ENCODE results near the gene KCNQ2. TPM values are rescaled to one million over a fixed set of nuclear protein-coding genes. Genes with fewer than 3 reads are reported as not detected.

KCNQ2 gene
- total RNA-seq, 1 experiment from 2014 or later = 0.38 TPM

DNA sequence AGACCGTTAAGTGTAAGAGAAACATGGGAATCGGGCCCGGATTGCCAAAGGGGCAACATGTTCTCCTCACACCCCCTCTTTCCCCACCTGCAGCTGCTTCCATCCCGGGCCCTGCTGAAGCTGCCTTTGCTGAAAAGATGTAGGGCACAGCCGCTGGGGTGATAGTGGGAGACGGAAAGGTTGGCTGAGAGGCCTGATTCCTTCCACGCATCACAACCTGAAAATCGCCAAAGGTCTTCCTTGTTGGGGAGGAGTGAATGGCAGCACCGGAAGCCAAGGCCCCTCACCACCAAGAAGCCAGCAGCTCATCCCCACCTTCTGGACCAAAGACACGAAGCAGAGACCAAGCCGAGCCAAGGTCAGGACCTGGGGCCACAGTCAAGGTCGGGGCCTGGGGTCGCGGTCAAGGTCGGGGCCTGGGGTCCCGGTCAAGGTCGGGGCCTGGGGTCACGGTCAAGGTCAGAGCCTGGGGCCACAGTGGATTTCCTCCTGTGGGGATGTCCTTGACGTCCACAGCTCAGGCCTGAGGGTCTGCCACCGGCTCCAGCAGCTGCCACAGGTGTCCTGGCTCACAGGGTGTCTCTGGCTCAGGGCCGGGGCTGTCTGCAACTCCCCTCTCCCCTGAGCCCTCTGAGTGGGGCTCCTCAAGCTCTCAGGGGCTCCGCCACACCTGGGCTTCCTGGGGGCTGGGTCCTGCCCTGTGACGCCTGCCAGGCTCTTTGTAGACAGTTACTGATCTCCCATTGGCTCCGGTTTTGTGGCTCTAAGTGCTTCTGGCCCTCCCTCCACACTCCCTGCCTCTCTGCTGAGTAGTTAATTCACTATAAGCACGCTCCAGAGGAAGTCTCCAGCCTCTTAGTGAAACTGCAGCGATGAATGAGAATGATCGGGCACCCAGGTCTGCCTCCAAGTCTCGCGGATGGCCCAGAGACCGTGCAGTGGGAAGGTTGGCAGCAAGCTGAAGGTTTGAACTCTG, 105.8 kb downstream of the KCNQ2 start:
- no peaks in the 10 kb centered on the region for H3K36me3 Mint-ChIP-seq (ENCODE audit: insufficient read depth, unreplicated experiment)
- intact Hi-C loops (cut with micrococcal nuclease; ENCODE audit: unreplicated experiment) = no loop called here
- no peak overlapping the region for H3K4me3 Mint-ChIP-seq (ENCODE audit: low read depth, unreplicated experiment)
- H3K27ac Mint-ChIP-seq (ENCODE audit: unreplicated experiment) = no peak overlapping the region
- DNase-seq = no peak
- CTCF ChIA-PET = no interaction called here
- no peaks in the 10 kb centered on the region for H3K4me1 Mint-ChIP-seq (ENCODE audit: low read depth, unreplicated experiment)
- peaks cover 100% of the 10 kb centered on the region for H3K27me3 Mint-ChIP-seq (ENCODE audit: unreplicated experiment)
- TF ChIP-seq, protein P1, sequence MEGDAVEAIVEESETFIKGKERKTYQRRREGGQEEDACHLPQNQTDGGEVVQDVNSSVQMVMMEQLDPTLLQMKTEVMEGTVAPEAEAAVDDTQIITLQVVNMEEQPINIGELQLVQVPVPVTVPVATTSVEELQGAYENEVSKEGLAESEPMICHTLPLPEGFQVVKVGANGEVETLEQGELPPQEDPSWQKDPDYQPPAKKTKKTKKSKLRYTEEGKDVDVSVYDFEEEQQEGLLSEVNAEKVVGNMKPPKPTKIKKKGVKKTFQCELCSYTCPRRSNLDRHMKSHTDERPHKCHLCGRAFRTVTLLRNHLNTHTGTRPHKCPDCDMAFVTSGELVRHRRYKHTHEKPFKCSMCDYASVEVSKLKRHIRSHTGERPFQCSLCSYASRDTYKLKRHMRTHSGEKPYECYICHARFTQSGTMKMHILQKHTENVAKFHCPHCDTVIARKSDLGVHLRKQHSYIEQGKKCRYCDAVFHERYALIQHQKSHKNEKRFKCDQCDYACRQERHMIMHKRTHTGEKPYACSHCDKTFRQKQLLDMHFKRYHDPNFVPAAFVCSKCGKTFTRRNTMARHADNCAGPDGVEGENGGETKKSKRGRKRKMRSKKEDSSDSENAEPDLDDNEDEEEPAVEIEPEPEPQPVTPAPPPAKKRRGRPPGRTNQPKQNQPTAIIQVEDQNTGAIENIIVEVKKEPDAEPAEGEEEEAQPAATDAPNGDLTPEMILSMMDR (IDR thresholded peaks at IDR 0.05; ENCODE audit: unreplicated experiment) = no peak
- no TSS peak for BruUV-seq (replicated peaks)
- no peaks in the 10 kb centered on the region for H3K9me3 Mint-ChIP-seq (ENCODE audit: low read depth, unreplicated experiment)

DNA sequence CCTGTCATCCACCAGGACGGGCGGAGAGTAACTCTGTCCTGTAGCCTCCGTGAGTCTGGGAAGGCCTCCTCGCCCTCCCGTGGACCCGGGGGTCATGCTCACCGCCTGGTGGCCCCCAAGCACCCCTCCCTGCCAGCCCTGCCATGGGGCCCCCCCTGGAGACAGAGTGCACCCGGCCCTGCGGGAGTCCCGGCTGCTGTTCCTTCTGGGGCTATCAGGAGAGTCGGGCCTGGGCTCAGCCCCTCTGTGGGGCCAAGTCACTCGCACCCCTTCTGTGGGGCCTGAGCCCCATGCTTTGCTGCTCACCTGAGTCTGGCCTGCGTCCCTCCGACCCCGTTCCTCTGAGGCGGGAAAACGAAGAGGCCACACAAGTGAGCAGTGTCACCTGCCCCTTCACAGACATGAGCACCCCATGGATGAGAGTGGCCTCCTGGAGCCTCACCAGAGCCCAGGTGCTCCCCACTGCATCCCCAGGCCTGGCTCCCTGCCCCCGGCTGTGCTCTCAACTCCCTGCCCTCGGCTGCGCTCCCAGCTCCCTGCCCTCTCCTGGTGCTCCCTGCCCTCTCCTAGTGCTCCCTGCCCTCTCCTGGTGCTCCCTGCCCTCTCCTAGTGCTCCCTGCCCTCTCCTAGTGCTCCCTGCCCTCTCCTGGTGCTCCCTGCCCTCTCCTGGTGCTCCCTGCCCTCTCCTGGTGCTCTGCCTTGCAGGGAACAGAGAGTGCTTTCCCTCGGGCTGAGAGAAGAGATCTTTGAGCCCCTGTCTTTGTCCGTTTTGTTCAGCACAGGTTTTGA, 106.7 kb downstream of the KCNQ2 start:
- TF ChIP-seq, protein P1 (IDR thresholded peaks at IDR 0.05; ENCODE audit: unreplicated experiment) = no peak
- CTCF ChIA-PET = no interaction called here
- Mint-ChIP-seq H3K27me3 (ENCODE audit: unreplicated experiment) (peaks cover 92% of the 10 kb centered on the region), H3K9me3 (ENCODE audit: low read depth, unreplicated experiment) (no peaks in the 10 kb centered on the region), H3K4me1 (ENCODE audit: low read depth, unreplicated experiment) (no peaks in the 10 kb centered on the region), H3K4me3 (ENCODE audit: low read depth, unreplicated experiment) (no peak overlapping the region), H3K27ac (ENCODE audit: unreplicated experiment) (no peak overlapping the region), H3K36me3 (ENCODE audit: insufficient read depth, unreplicated experiment) (no peaks in the 10 kb centered on the region)
- intact Hi-C loops (cut with micrococcal nuclease; ENCODE audit: unreplicated experiment) = no loop called here
- no peak for DNase-seq
- no TSS peak for BruUV-seq (replicated peaks)

GRCh38 chr20:63364801-63365585, 107.5 kb downstream of the KCNQ2 start:
- BruUV-seq (replicated peaks) = no TSS peak
- no peaks in the 10 kb centered on the region for H3K36me3 Mint-ChIP-seq (ENCODE audit: insufficient read depth, unreplicated experiment)
- H3K9me3 Mint-ChIP-seq (ENCODE audit: low read depth, unreplicated experiment) = no peaks in the 10 kb centered on the region
- no peak overlapping the region for H3K4me3 Mint-ChIP-seq (ENCODE audit: low read depth, unreplicated experiment)
- intact Hi-C loops (cut with micrococcal nuclease; ENCODE audit: unreplicated experiment) = no loop called here
- no peaks in the 10 kb centered on the region for H3K4me1 Mint-ChIP-seq (ENCODE audit: low read depth, unreplicated experiment)
- peaks cover 90% of the 10 kb centered on the region for H3K27me3 Mint-ChIP-seq (ENCODE audit: unreplicated experiment)
- CTCF ChIA-PET = no interaction called here
- TF ChIP-seq, protein P1 (IDR thresholded peaks at IDR 0.05; ENCODE audit: unreplicated experiment) = no peak
- H3K27ac Mint-ChIP-seq (ENCODE audit: unreplicated experiment) = no peak overlapping the region
- DNase-seq = no peak

DNA sequence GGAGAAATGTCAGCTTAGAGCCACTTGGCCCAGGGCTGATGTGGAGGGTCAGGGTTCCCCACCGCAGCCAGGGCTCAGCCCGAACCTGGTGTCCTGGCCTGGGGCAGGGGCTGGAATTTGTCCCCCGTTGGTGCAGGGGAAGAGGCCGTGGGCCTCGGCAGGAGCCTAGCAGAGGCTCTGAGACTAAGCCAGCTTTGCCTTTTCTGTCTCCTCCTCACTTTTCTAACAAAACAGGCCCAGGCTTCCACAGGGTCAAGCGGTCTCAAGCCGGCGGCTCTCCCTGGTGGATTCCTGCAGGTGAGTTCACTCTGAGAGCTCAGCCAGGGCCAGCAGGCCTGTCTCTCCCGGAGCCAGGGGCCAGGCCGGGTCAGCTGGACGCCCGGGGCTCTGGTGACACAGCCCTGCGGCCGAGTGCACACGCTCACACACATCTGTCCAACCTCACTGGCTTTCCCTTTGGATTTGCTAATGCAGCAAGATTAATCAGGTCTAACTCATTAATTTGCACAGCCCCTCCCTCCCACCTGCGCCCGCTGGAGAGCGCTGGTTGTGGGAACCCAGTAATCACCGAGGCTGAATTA, 108.4 kb downstream of the KCNQ2 start:
- no peaks in the 10 kb centered on the region for H3K36me3 Mint-ChIP-seq (ENCODE audit: insufficient read depth, unreplicated experiment)
- CTCF ChIA-PET = interaction anchor here (0.6 kb wide), 1 partner anchor 178 kb away, joined by 4 read pairs; no protein-coding TSS in a partner anchor
- H3K4me1 Mint-ChIP-seq (ENCODE audit: low read depth, unreplicated experiment) = no peaks in the 10 kb centered on the region
- H3K27me3 Mint-ChIP-seq (ENCODE audit: unreplicated experiment) = peaks cover 90% of the 10 kb centered on the region
- TF ChIP-seq, protein P1 (IDR thresholded peaks at IDR 0.05; ENCODE audit: unreplicated experiment) = no peak
- intact Hi-C loops (cut with micrococcal nuclease; ENCODE audit: unreplicated experiment) = no loop called here
- DNase-seq = no peak
- BruUV-seq (replicated peaks) = no TSS peak
- H3K9me3 Mint-ChIP-seq (ENCODE audit: low read depth, unreplicated experiment) = no peaks in the 10 kb centered on the region
- H3K4me3 Mint-ChIP-seq (ENCODE audit: low read depth, unreplicated experiment) = no peak overlapping the region
- no peak overlapping the region for H3K27ac Mint-ChIP-seq (ENCODE audit: unreplicated experiment)
